Prostate gland (tissue), 2 donors: ENCODE data around the gene DENND4A.

Experiments used
- CTCF ChIP-seq, 4 experiments: fragments of 200-600 bp in 2 of 4; fragments of 450-650 bp in 2 of 4; sonication (generic) in 2 of 4; IDR thresholded peaks; 1 replicate in 3 of 4; 2 replicates in 1 of 4; pipeline ENCODE4 v1.5.1; 2016 to 2019; ENCODE audit warnings: antibody characterized with exemption in 4 of 4, mild to moderate bottlenecking in 2 of 4, moderate library complexity in 2 of 4
- POLR2A ChIP-seq: fragments of 450-650 bp; IDR thresholded peaks from one replicate; pipeline ENCODE4 v1.6.1; 2016; ENCODE audit warnings: antibody characterized with exemption, mild to moderate bottlenecking

DNA sequence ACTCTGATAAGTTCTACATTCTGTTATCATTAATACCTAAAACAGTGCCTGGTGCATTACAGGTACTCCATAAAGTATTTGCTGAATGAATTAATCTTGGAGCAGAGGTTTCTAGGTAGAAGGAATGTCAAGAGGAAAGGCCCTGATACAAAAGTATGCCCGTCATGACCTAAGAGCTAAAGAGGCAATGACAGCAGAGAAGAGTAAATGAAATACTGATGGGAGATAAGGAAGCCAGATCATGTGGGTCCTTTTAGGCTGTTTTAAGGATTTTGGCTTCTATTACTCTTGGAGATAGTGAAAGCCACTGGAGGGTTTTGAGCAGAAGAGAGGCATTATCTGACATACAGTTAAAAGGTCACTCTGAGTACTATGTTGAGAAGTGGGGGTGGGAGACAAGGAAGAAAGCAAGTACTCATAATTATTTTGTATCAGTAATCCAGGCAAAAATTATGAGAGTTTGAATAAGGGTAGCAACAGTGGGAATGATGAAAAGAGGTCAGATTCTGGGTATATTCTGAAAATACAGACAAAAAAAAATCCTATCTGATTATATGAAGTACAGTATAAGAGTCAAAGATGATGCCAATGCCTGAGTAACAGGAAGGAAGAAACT is 48.3 kb downstream of the DENND4A start:
- no peak for TF ChIP-seq CTCF (IDR thresholded peaks at IDR 0.05)
- no peak for TF ChIP-seq POLR2A
